Right lobe of liver (tissue), 4 donors: ENCODE results near the gene EHHADH.

Source experiments
- POLR2A ChIP-seq: fragments of 450-650 bp; IDR thresholded peaks from one replicate; pipeline ENCODE4 v1.6.1; 2017; ENCODE audit warnings: antibody characterized with exemption, mild to moderate bottlenecking
- TF ChIP-seq, protein P1 (sequence below), 4 donors: fragments of 200-600 bp in 3 of 4; fragments of 450-650 bp in 1 of 4; IDR thresholded peaks; one replicate each; pipeline versions ENCODE4 v1.5.1 to v1.8.0; 2016 to 2022; ENCODE audit warnings: antibody characterized with exemption in 4 of 4, mild to moderate bottlenecking in 2 of 4
- donor health status: DM: no; HTN: no; CAD: no.
- donor health status: DM: no; HTN: no; CAD: no.
- donor health status: DM: no; HTN: yes; CAD: no.

DNA sequence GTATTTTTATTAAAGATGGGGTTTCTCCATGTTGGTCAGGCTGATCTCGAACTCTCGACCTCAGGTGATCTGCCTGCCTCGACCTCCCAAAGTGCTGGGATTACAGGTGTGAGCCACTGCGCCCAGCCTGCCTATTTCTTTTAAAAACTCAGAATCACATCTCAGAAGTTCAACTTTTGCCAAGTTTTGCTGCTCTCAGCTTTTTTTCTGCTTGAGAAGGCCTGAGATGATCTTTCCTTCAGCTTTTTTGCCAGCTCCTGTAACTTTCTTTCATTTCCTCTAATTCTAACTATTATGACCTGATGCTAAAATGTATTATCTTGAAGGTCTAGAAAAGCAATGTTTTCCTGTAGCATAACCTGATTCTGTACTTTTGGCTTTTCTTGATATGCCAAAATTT is 9.6 kb upstream of the EHHADH start:
- TF ChIP-seq, protein P1, sequence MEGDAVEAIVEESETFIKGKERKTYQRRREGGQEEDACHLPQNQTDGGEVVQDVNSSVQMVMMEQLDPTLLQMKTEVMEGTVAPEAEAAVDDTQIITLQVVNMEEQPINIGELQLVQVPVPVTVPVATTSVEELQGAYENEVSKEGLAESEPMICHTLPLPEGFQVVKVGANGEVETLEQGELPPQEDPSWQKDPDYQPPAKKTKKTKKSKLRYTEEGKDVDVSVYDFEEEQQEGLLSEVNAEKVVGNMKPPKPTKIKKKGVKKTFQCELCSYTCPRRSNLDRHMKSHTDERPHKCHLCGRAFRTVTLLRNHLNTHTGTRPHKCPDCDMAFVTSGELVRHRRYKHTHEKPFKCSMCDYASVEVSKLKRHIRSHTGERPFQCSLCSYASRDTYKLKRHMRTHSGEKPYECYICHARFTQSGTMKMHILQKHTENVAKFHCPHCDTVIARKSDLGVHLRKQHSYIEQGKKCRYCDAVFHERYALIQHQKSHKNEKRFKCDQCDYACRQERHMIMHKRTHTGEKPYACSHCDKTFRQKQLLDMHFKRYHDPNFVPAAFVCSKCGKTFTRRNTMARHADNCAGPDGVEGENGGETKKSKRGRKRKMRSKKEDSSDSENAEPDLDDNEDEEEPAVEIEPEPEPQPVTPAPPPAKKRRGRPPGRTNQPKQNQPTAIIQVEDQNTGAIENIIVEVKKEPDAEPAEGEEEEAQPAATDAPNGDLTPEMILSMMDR (IDR thresholded peaks at IDR 0.05): no peak
- no peak for TF ChIP-seq POLR2A
